ENCODE data around the gene SPOCK2. TPM values are rescaled to one million over a fixed set of nuclear protein-coding genes. Genes with fewer than 3 reads are reported as not detected.

Gene SPOCK2
- total RNA-seq, 1 experiment from 2014 or later = 4.8 TPM

GRCh38 chr10:72044417-72045041 is 43.8 kb downstream of the SPOCK2 start:
- no peaks in the 10 kb centered on the region for H3K27me3 ChIP-seq (ENCODE audit: control insufficient read depth, insufficient read depth, low read length)
- CTCF ChIA-PET = interaction anchor here (0.6 to 3.0 kb wide), 3 partner anchors 9 to 148 kb away, joined by 4 to 17 read pairs (median 5); no protein-coding TSS in a partner anchor
- POLR2A ChIA-PET = interaction anchor here (0.5 kb wide), 1 partner anchor 27 kb away, joined by 3 read pairs; no protein-coding TSS in a partner anchor
- TF ChIP-seq POLR2AphosphoS5 (IDR thresholded peaks at IDR 0.05; ENCODE audit: low read depth, low read length) (no peak), TCF7L2 (IDR thresholded peaks at IDR 0.05; ENCODE audit: low read depth, low read length) (no peak), REST (IDR thresholded peaks at IDR 0.05; ENCODE audit: insufficient read depth in 1 of 2, low read depth in 2 of 2, low read length in 1 of 2) (0 out of 4 replicates have a peak, but pooled peaks of 1 of the 2 experiments have one; percentile 47), CTCF (IDR thresholded peaks at IDR 0.05) (peak; percentile 92), SIN3A (IDR thresholded peaks at IDR 0.05; ENCODE audit: borderline replicate concordance, insufficient read depth, low read depth, low read length) (no peak)
- DNase-seq (ENCODE audit: low read depth, low spot score) (no peak), ATAC-seq (peak; percentile 86)
- H3K4me3 ChIP-seq (ENCODE audit: low read depth in 2 of 2, low read length in 2 of 2) = no peak overlapping the region
- H3K4me1 ChIP-seq (ENCODE audit: control insufficient read depth, insufficient read depth, low read length) = peaks cover 13% of the 10 kb centered on the region; the same call in 1 of the 2 replicates
- BruUV-seq (replicated peaks) = no TSS peak
- H3K9me3 ChIP-seq (ENCODE audit: control insufficient read depth, insufficient read depth, low read depth, low read length) = peaks cover 2% of the 10 kb centered on the region; the same call in 1 of the 2 replicates
- in situ Hi-C loops (cut with HindIII; ENCODE audit: low pct_unique_long_range_greater_than_20kb, low sequenced_read_pairs) (no loop called here), intact Hi-C loops (cut with micrococcal nuclease; ENCODE audit: unreplicated experiment) (loop anchor here (5.0 kb wide), 1 partner anchor 67 kb away; no protein-coding TSS in a partner anchor)
- peak overlapping the region; percentile 73 for H3K27ac ChIP-seq (ENCODE audit: low read length)
- no peaks in the 10 kb centered on the region for H3K36me3 ChIP-seq (ENCODE audit: control insufficient read depth, insufficient read depth, low read length)

GRCh38 chr10:72043016-72043834 is 45.1 kb downstream of the SPOCK2 start:
- in situ Hi-C loops (cut with HindIII; ENCODE audit: low pct_unique_long_range_greater_than_20kb, low sequenced_read_pairs) (no loop called here), intact Hi-C loops (cut with micrococcal nuclease; ENCODE audit: unreplicated experiment) (no loop called here)
- no peak for TF ChIP-seq REST (IDR thresholded peaks at IDR 0.05; ENCODE audit: insufficient read depth in 1 of 2, low read depth in 2 of 2, low read length in 1 of 2)
- no peak for TF ChIP-seq POLR2AphosphoS5 (IDR thresholded peaks at IDR 0.05; ENCODE audit: low read depth, low read length)
- no peak for TF ChIP-seq TCF7L2 (IDR thresholded peaks at IDR 0.05; ENCODE audit: low read depth, low read length)
- no peak for TF ChIP-seq CTCF (IDR thresholded peaks at IDR 0.05)
- DNase-seq (ENCODE audit: low read depth, low spot score) (no peak), ATAC-seq (no peak)
- Histone ChIP-seq H3K9me3 (ENCODE audit: control insufficient read depth, insufficient read depth, low read depth, low read length) (no peaks in the 10 kb centered on the region; the same call in 1 of the 2 replicates), H3K27me3 (ENCODE audit: control insufficient read depth, insufficient read depth, low read length) (no peaks in the 10 kb centered on the region), H3K36me3 (ENCODE audit: control insufficient read depth, insufficient read depth, low read length) (no peaks in the 10 kb centered on the region), H3K4me1 (ENCODE audit: control insufficient read depth, insufficient read depth, low read length) (peaks cover 13% of the 10 kb centered on the region), H3K27ac (ENCODE audit: low read length) (no peak overlapping the region), H3K4me3 (ENCODE audit: low read depth in 2 of 2, low read length in 2 of 2) (no peak overlapping the region)
- CTCF ChIA-PET = interaction anchor here (1.1 to 3.0 kb wide), 2 partner anchors 104 to 147 kb away, joined by 3 to 17 read pairs; no protein-coding TSS in a partner anchor
- BruUV-seq (replicated peaks) = no TSS peak
- POLR2A ChIA-PET = no interaction called here
